AG09319 (cell line): ENCODE measurements around the gene UPF3A.
A peak's percentile ranks its signal among the peaks of the same experiment; 100 is the strongest.

ENCODE experiments used
- DNase-seq: peaks from one replicate; pipeline ENCODE4 v3.0.0-alpha.2; 2010; ENCODE audit warnings: low read depth; ENCODE audit errors: extremely low read depth
- CTCF ChIP-seq: IDR thresholded peaks from 2 replicates; pipeline ENCODE4 v1.5.1; 2011; ENCODE audit warnings: low read depth, mild to moderate bottlenecking, inconsistent platforms, low read length, moderate library complexity

Gene UPF3A

DNA sequence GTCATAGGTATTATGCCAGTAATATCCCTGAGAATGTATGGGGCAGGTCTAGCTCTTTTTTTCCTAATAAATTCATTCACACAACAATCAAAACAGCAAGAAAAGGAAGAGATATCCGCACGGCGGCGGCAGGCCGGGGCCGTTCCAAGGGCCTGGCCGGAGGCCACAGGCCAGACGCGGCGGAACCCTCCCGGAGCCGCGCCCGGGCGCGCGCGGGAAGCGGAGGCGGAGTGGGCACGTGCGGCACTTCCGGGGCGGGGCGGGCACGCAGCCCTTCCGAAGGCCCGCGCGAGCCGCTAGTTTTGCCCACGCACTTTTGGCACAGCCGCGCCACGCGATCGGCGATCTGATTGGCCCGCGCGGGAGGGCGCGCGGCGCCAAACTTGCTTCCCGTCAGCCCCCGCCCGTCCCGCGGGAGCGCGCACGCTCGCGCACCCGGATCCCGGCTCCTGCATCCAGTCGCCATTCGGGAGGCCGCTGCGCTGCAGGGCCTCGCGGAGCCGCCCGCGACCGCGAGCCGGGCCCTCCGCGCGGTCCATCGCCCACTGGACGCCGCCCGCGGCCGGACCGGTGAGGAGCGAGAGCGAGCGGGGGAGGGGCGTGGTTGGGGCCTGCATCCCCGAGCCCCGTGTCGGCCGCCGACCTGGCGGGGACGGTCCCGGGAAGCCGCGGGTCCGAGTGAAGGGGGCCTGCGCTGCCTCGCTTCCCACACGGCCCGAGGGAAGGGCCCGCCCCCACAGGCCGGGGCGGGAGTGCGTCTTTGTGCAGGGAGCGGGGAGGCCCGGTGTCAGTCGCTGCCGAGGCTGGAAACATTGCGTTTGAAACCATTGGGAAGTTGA, 32.9 kb downstream of the UPF3A start, which contains the start of gene CHAMP1:
Gene CHAMP1, plus strand, starts transcription at position 430 of the 839 bp plus-strand sequence. CDS start 9,340 bp downstream, outside the sequence.
- peak; percentile 93 for DNase-seq
- no peak for TF ChIP-seq CTCF

DNA sequence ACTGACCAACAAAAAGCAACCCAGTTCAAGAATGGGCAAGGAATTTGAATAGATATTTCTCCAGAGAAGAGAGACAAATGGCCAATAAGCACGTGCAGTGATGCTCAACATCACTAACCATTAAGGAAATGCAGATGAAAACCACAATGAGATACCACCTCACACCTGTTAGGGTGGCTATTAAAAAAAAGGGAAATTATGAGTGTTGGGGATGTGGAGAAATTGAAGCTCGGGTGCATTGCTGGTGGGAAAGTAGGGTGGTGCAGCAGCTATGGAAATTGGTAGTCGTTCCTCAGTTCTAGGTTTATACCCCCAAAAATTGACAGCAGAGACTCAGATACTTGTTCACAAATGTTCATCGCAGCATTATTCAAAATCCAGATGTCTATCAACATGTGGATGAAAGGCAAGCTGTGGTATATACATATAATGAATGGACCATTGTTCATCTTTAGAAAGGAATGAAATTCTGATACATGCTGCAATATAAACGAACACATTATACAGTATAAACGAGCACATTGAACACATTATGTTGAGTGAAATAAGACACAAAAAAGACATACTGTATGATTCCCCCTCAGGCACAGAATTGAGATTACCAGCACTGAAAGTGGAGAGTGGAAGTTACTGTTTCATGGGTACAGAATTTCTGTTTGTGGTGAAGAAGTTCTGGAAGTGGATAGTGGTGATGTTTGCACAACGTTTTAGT, 33.8 kb downstream of the UPF3A start:
- no peak for DNase-seq
- TF ChIP-seq CTCF = no peak

- TF ChIP-seq CTCF = no peak
- DNase-seq = no peak
Measured at GRCh38 chr13:114318624-114319023, 37.2 kb downstream of the UPF3A start.

DNA sequence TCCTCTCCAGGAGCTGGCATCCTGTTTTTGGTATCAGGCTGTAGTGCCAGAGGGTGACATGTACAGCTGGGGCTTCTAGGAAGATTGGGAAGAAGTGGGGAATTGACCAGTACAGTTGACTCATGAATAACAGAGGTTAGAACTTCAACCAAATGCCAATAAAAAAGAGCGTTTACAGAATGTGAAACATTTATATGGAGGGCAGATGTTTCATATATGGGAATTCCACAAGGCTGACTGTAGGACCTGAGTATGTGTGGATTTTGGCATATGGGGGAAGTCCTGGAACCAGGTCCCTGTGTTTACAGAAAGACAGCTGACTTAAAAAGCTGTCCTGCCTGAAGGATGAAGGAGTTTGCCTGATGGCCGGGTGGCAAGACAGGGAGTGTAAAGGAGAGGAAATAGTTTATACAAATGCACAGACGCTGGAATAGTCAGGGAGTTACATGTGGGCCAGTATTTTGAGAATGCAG, 38.1 kb downstream of the UPF3A start:
- no peak for TF ChIP-seq CTCF
- peak; percentile 30 for DNase-seq

- no peak for DNase-seq
- TF ChIP-seq CTCF = no peak
Measured at GRCh38 chr13:114320065-114320464, 38.7 kb downstream of the UPF3A start.

DNA sequence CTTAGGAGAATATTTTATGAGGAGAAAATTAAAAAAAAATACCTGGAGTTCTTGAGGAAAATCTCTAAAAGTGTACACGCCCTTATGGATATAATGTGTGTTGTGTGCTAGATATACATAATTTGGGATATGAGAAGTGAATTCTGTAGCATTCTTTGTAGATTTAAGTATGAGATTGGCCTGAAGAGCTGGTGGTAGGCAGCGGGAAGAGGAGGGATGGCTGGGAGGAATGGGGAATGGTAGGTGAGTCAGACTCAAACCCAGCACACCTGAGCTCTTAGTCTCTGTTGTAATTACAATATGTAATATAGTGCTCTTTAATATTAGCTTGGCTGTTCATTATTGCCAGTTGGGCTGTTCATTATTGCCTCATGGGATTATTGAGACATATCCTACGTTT, 39.9 kb downstream of the UPF3A start:
- TF ChIP-seq CTCF = no peak
- no peak for DNase-seq

- DNase-seq = no peak
- no peak for TF ChIP-seq CTCF
Measured at GRCh38 chr13:114323349-114323748, 41.9 kb downstream of the UPF3A start.
